CD8-positive, alpha-beta memory T cell (primary cell): Measurements from ENCODE around the gene CD22. TPM values are rescaled to one million over a fixed set of nuclear protein-coding genes. Genes with fewer than 3 reads are reported as not detected.

Source experiments
- CTCF ChIA-PET: fragments of 350-600 bp; sonication (Branson Sonifier 250); formaldehyde crosslinking; loops from one replicate; lab custom pipeline; 2021; ENCODE audit warnings: antibody characterized with exemption; lab: Charles Lee
- POLR2A ChIA-PET: fragments of 350-600 bp; sonication (Branson Sonifier 250); formaldehyde crosslinking; loops from one replicate; lab custom pipeline; 2021; ENCODE audit warnings: antibody characterized with exemption; lab: Charles Lee
- DNase-seq, 5 donors: peaks; one replicate each; pipeline versions ENCODE4 v3.0.0 to v3.0.0-alpha.2; 2020 to 2022; ENCODE audit warnings: mixed read lengths in 1 of 5
- H3K27ac ChIP-seq: one replicate; pipeline ENCODE4 v1.7.0; 2013; ENCODE audit warnings: low read depth, mild to moderate bottlenecking, low read length, moderate library complexity
- H3K27me3 ChIP-seq: 2 replicates; pipeline ENCODE4 v1.7.0; 2013; ENCODE audit warnings: low read length, mild to moderate bottlenecking; ENCODE audit not compliant: insufficient read depth, poor library complexity, severe bottlenecking
- H3K36me3 ChIP-seq: 2 replicates; pipeline ENCODE4 v1.7.0; 2013; ENCODE audit warnings: mild to moderate bottlenecking, low read length, moderate library complexity; ENCODE audit not compliant: insufficient read depth
- H3K4me1 ChIP-seq: 2 replicates; pipeline ENCODE4 v1.7.0; 2013; ENCODE audit warnings: mild to moderate bottlenecking, low read length, moderate library complexity; ENCODE audit not compliant: insufficient read depth
- H3K4me3 ChIP-seq: 2 replicates; pipeline ENCODE4 v1.7.0; 2013; ENCODE audit warnings: mild to moderate bottlenecking, low read length
- H3K9me3 ChIP-seq: 2 replicates; pipeline ENCODE4 v1.7.0; 2013; ENCODE audit warnings: mild to moderate bottlenecking, low read length
- H3K27ac Mint-ChIP-seq, 8 donors: one replicate each; pipeline ENCODE4 v1.8.0; 2020 to 2021; ENCODE audit warnings: mixed read lengths in 8 of 8, mild to moderate bottlenecking in 6 of 8, inconsistent platforms in 3 of 8, moderate library complexity in 3 of 8
- H3K27me3 Mint-ChIP-seq, 2 donors: one replicate each; pipeline ENCODE4 v1.8.0; 2020 to 2021; ENCODE audit warnings: mixed read lengths in 2 of 2, mild to moderate bottlenecking in 1 of 2, moderate library complexity in 1 of 2
- H3K36me3 Mint-ChIP-seq, 3 donors: one replicate each; pipeline ENCODE4 v1.8.0; 2020 to 2021; ENCODE audit warnings: mixed read lengths in 3 of 3, inconsistent platforms in 1 of 3, mild to moderate bottlenecking in 1 of 3
- H3K4me1 Mint-ChIP-seq, 3 donors: one replicate each; pipeline ENCODE4 v1.8.0; 2020 to 2021; ENCODE audit warnings: mixed read lengths in 3 of 3, inconsistent platforms in 1 of 3, mild to moderate bottlenecking in 1 of 3
- H3K4me3 Mint-ChIP-seq, 7 donors: one replicate each; pipeline ENCODE4 v1.8.0; 2020 to 2021; ENCODE audit warnings: mixed read lengths in 7 of 7, mild to moderate bottlenecking in 6 of 7, moderate library complexity in 4 of 7, inconsistent platforms in 2 of 7
- H3K9me3 Mint-ChIP-seq, 5 donors: one replicate each; pipeline ENCODE4 v1.8.0; 2020 to 2022; ENCODE audit warnings: mixed read lengths in 5 of 5, mild to moderate bottlenecking in 3 of 5, moderate library complexity in 2 of 5, inconsistent platforms in 1 of 5
- polyA plus RNA-seq: library from polyadenylated mRNA; unstranded; fragments of 300-500 nt; fragmentation: Illumina TruSeq; gene quantifications from one replicate; pipeline ENCODE4 v1.2.3, GENCODE V29; 2021
- total RNA-seq, 2 experiments: library from RNA; stranded (reverse); gene quantifications; one replicate each; pipeline ENCODE4 v1.2.3, GENCODE V29; 2021

The CD22 gene
- total and polyA plus RNA-seq, 3 experiments from 2014 or later: 0.09 TPM; not detected in 2

GRCh38 chr19:35318679-35319448, 10.1 kb upstream of the CD22 start:
- no peak overlapping the region for H3K4me3 ChIP-seq
- CTCF ChIA-PET: interaction anchor here (1.2 kb wide), 1 partner anchor 26 kb away, joined by 3 read pairs; no protein-coding TSS in a partner anchor
- no peaks in the 10 kb centered on the region for H3K4me1 ChIP-seq
- Mint-ChIP-seq H3K4me3 (no peak overlapping the region), H3K27me3 (peaks cover 8 to 9% of the 10 kb centered on the region in 2 donors), H3K36me3 (no peaks in the 10 kb centered on the region), H3K9me3 (peaks cover 0 to 9% (median 0%) of the 10 kb centered on the region in 5 donors), H3K27ac (peak overlapping the region in 1 of 8 donors; percentile 47), H3K4me1 (peaks cover 2 to 6% (median 3%) of the 10 kb centered on the region in 3 donors)
- peak overlapping the region; percentile 16 for H3K27ac ChIP-seq
- no peaks in the 10 kb centered on the region for H3K36me3 ChIP-seq
- no peaks in the 10 kb centered on the region for H3K27me3 ChIP-seq
- POLR2A ChIA-PET: no interaction called here
- DNase-seq: no peak
- H3K9me3 ChIP-seq: no peaks in the 10 kb centered on the region

GRCh38 chr19:35320065-35320713, 8.8 kb upstream of the CD22 start:
- CTCF ChIA-PET: interaction anchor here (1.2 kb wide), 1 partner anchor 24 kb away, joined by 3 read pairs; no protein-coding TSS in a partner anchor
- H3K9me3 Mint-ChIP-seq: peaks cover 0 to 9% (median 0%) of the 10 kb centered on the region in 5 donors

GRCh38 chr19:35321291-35321690, 7.7 kb upstream of the CD22 start:
- no peaks in the 10 kb centered on the region for H3K27me3 ChIP-seq
- no peak for DNase-seq
- Mint-ChIP-seq H3K4me3 (no peak overlapping the region), H3K27ac (no peak overlapping the region), H3K9me3 (peaks cover 0 to 9% (median 0%) of the 10 kb centered on the region in 5 donors), H3K36me3 (no peaks in the 10 kb centered on the region), H3K4me1 (peaks cover 2 to 6% (median 3%) of the 10 kb centered on the region in 3 donors), H3K27me3 (peaks cover 8 to 9% of the 10 kb centered on the region in 2 donors)
- ChIA-PET CTCF (no interaction called here), POLR2A (no interaction called here)
- H3K27ac ChIP-seq: no peak overlapping the region
- no peaks in the 10 kb centered on the region for H3K9me3 ChIP-seq
- no peaks in the 10 kb centered on the region for H3K36me3 ChIP-seq
- no peak overlapping the region for H3K4me3 ChIP-seq
- no peaks in the 10 kb centered on the region for H3K4me1 ChIP-seq

More at GRCh38 chr19:35320065-35320713, 8.8 kb upstream of the CD22 start:
- H3K4me1 Mint-ChIP-seq: peaks cover 2 to 6% (median 3%) of the 10 kb centered on the region in 3 donors
- no peak overlapping the region for H3K4me3 ChIP-seq
- H3K36me3 ChIP-seq: no peaks in the 10 kb centered on the region
- H3K4me3 Mint-ChIP-seq: no peak overlapping the region
- no peak for DNase-seq
- no peaks in the 10 kb centered on the region for H3K36me3 Mint-ChIP-seq
- no peak overlapping the region for H3K27ac ChIP-seq
- peaks cover 8 to 9% of the 10 kb centered on the region in 2 donors for H3K27me3 Mint-ChIP-seq
- POLR2A ChIA-PET: no interaction called here
- no peaks in the 10 kb centered on the region for H3K27me3 ChIP-seq
- no peaks in the 10 kb centered on the region for H3K4me1 ChIP-seq
- H3K27ac Mint-ChIP-seq: no peak overlapping the region
- H3K9me3 ChIP-seq: no peaks in the 10 kb centered on the region

DNA sequence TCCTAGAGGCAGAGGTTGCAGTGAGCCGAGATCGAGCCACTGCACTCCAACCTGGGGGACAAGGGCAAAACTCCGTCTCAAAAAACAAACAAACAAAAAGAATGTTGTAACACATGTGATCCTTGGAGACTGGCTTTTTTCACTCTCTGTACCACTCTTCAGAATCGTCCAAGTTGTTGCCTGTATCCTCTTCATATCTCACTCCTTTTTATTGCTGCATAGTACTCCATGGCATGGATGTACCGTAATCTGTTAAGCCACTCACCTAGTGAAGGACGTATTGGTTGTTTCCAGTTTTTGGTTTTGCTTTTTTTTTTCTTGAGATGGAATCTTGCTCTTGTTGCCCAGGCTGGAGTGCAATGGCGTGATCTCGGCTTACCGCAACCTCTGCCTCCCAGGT, 7.0 kb upstream of the CD22 start:
- no peak overlapping the region for H3K27ac ChIP-seq
- Mint-ChIP-seq H3K27me3 (peaks cover 8 to 9% of the 10 kb centered on the region in 2 donors), H3K27ac (no peak overlapping the region), H3K9me3 (peaks cover 0 to 9% (median 0%) of the 10 kb centered on the region in 5 donors), H3K36me3 (no peaks in the 10 kb centered on the region), H3K4me1 (peaks cover 2 to 6% (median 3%) of the 10 kb centered on the region in 3 donors), H3K4me3 (no peak overlapping the region)
- POLR2A ChIA-PET: no interaction called here
- no peak for DNase-seq
- CTCF ChIA-PET: no interaction called here
- H3K36me3 ChIP-seq: no peaks in the 10 kb centered on the region
- H3K9me3 ChIP-seq: no peaks in the 10 kb centered on the region
- H3K4me1 ChIP-seq: no peaks in the 10 kb centered on the region
- no peaks in the 10 kb centered on the region for H3K27me3 ChIP-seq
- no peak overlapping the region for H3K4me3 ChIP-seq

GRCh38 chr19:35327642-35328041, 1.3 kb upstream of the CD22 start:
- Histone ChIP-seq H3K27ac (no peak overlapping the region), H3K36me3 (no peaks in the 10 kb centered on the region), H3K4me1 (peaks cover 2% of the 10 kb centered on the region), H3K4me3 (no peak overlapping the region), H3K27me3 (peaks cover 1% of the 10 kb centered on the region), H3K9me3 (no peaks in the 10 kb centered on the region)
- CTCF ChIA-PET: no interaction called here
- no peak for DNase-seq
- peaks cover 0 to 2% (median 1%) of the 10 kb centered on the region in 3 donors for H3K4me1 Mint-ChIP-seq
- no peaks in the 10 kb centered on the region for H3K36me3 Mint-ChIP-seq
- peaks cover 5 to 38% of the 10 kb centered on the region in 2 donors for H3K27me3 Mint-ChIP-seq
- H3K4me3 Mint-ChIP-seq: no peak overlapping the region
- H3K9me3 Mint-ChIP-seq: no peaks in the 10 kb centered on the region
- POLR2A ChIA-PET: no interaction called here
- H3K27ac Mint-ChIP-seq: no peak overlapping the region

DNA sequence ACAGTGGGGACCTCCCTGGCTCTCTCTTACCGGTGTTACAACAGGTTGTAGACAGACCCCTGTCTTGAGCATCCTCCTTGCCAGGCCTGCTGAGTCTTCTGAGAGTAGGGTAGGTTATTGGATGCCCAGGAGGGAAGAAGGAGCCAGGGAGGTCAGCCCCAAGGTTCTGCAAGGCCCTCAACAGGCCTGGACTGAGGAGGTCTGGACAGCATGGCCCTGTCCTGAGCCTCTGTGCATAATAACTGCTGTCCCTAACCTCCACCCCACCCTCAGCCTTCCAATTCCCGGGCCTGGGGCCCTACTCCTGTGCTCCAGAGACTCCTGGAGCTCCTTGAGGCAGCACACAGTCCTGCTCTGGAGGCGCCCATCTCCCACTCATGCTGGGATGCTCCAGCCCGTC, 336 bp downstream of the CD22 start:
- CTCF ChIA-PET: no interaction called here
- no peak overlapping the region for H3K4me3 ChIP-seq
- H3K9me3 ChIP-seq: no peaks in the 10 kb centered on the region
- Mint-ChIP-seq H3K4me1 (peaks cover 3 to 8% (median 7%) of the 10 kb centered on the region in 3 donors), H3K27me3 (peaks cover 7 to 53% of the 10 kb centered on the region in 2 donors), H3K9me3 (no peaks in the 10 kb centered on the region), H3K27ac (no peak overlapping the region), H3K36me3 (no peaks in the 10 kb centered on the region), H3K4me3 (no peak overlapping the region)
- DNase-seq: no peak
- H3K36me3 ChIP-seq: no peaks in the 10 kb centered on the region
- peaks cover 6% of the 10 kb centered on the region for H3K4me1 ChIP-seq
- H3K27me3 ChIP-seq: peaks cover 7% of the 10 kb centered on the region
- POLR2A ChIA-PET: no interaction called here
- H3K27ac ChIP-seq: no peak overlapping the region

DNA sequence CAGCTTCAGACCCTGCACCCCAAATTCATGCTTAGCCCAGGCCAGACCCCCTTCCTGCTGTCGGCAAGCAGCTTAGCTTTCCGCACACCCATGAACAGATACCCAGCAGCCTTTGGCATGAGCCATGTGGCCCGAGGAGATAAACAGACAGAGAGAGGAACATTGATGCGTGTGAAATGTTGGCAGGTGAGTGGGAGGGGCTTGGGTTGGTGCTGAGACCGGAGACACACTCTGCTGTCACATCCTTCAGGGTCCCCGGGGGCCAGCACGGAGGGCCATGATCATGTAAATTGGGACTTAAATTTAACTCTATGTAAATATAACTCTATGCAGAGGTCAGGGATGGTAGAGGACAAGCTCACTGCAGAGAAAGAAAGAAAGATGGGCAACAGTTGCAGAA, 1.5 kb downstream of the CD22 start:
- Mint-ChIP-seq H3K4me3 (no peak overlapping the region), H3K4me1 (peaks cover 3 to 8% (median 7%) of the 10 kb centered on the region in 3 donors), H3K27me3 (peaks cover 8 to 59% of the 10 kb centered on the region in 2 donors), H3K36me3 (no peaks in the 10 kb centered on the region), H3K9me3 (no peaks in the 10 kb centered on the region), H3K27ac (peak overlapping the region in 3 of 8 donors; percentile 25 to 84 (median 33))
- Histone ChIP-seq H3K4me1 (peaks cover 6% of the 10 kb centered on the region), H3K9me3 (no peaks in the 10 kb centered on the region), H3K27me3 (peaks cover 7% of the 10 kb centered on the region), H3K4me3 (no peak overlapping the region), H3K36me3 (no peaks in the 10 kb centered on the region), H3K27ac (no peak overlapping the region)
- ChIA-PET CTCF (no interaction called here), POLR2A (no interaction called here)
- DNase-seq: no peak
